HG02973 (cell line): ENCODE measurements around the gene ZNF444.
"Not testable (repeated sequence)": the region's sequence is repeated elsewhere in the genome, so short reads cannot be mapped to it uniquely, and the experiment has no call there.

ENCODE experiments used
- ATAC-seq: cut with Tn5 transposase; IDR thresholded peaks from one replicate; pipeline ENCODE4 v1.9.1; 2021; ENCODE audit warnings: moderate library complexity; ENCODE audit not compliant: unreplicated experiment

The ZNF444 gene

DNA sequence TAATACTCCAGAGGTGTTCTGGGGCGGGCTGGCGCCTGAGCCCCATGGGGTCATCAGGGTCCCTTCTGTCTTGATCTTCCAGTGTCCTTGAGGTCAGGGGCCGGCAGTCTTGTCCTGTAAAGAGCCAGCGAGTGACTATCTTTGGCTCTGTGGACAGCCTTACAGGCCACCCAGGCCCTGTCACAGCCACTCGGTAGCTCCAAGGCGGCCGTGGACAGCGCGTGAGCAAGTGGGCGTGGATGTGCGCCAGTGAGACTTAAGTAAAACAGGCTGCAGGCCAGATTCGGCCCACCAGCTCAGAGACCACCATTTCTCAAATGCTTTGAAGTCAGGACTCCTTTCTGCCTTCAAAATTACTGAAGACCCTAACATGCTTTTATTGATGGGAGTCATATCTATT lies 3.7 kb downstream of the ZNF444 start:
- no peak for ATAC-seq

DNA sequence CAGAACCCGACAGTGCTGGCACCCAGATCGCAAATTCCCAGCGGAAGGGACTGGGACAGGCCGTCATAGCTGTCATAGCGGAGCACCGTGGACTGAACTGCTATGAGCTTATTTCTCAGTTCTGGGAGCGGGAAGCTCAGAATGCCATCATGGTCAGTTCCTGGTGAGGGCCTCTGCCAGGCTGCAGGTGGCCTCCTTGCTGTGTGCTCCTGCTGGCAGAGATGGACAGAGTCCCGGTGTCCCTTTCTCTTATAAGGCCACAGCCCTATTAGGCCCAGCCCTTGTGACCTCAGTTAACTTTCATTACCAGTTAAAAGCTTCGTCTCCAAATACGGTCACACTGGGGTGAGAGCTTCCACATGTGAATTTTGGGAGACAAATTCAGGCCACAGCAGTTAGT lies 4.6 kb downstream of the ZNF444 start:
- no peak for ATAC-seq

DNA sequence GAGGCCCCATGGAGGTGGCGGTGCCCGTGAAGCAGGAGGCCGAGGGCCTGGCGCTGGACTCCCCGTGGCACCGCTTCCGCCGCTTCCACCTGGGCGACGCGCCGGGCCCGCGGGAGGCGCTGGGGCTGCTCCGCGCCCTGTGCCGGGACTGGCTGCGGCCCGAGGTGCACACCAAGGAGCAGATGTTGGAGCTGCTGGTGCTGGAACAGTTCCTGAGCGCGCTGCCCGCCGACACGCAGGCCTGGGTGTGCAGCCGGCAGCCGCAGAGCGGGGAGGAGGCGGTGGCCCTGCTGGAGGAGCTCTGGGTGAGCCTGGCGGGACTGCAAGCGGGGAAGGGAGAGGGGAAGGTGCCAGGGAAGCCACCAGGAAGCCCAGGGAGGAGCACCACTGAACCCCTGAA lies 5.8 kb downstream of the ZNF444 start:
- no peak for ATAC-seq

DNA sequence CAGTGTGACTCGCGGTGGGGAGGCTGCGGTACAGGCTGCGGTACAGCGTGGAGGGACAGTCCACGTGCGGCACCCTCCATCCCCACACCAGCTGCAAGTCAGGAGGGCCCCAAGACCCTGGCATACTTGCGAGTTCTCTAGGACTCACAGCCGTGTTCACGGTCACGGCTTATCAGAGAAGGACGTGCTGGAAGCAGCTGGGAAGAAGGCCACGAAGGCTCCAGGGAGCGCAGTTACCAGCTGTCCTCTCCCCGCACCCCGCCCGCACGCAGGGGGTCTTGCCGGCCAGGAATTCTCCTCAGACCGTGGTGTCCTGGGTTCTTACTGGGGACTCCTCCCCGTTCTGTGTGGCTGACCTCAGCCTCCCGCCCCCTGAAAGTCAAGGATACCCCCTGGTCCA lies 6.2 kb downstream of the ZNF444 start:
- no peak for ATAC-seq

DNA sequence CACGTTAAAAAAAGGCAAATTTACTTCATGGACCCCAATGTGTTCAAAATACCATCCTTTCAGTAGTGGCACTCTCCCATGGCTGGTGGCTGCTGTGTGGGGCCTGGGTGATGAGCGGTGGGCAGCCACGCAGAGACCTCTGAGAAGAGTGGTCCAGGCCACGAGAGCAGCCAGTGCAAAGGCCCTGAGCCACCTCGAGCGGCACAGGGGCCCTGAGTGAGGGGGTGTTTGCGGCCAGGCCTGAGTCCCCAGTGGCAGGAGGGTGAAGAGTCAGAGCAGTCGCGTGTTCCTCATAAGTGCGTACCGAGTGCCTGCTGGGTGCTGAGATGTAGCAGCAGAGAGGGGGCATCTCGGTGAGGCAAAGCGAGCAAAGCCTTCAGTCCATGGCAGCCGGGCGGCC lies 7.0 kb downstream of the ZNF444 start:
- ATAC-seq, result no peak

DNA sequence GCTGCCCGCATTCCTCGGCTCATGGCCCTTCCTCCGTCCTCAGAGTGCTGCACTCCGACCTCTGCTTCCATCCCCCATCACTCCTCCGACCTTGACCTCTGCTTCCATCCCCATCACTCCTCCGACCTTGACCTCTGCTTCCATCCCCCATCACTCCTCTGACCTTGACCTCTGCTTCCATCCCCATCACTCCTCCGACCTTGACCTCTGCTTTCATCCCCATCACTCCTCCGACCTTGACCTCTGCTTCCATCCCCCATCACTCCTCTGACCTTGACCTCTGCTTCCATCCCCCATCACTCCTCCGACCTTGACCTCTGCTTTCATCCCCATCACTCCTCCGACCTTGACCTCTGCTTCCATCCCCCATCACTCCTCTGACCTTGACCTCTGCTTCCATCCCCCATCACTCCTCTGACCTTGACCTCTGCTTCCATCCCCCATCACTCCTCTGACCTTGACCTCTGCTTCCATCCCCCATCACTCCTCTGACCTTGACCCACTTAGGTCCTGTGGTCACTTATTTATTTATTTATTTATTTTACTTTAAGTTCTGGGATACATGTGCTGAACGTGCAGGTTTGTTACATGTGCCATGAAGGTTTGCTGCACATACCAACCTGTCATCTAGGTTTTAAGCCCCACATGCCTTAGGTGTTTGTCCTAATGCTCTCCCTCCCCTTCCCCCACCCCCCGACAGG lies 8.0 kb downstream of the ZNF444 start:
- not testable (repeated sequence) for ATAC-seq

DNA sequence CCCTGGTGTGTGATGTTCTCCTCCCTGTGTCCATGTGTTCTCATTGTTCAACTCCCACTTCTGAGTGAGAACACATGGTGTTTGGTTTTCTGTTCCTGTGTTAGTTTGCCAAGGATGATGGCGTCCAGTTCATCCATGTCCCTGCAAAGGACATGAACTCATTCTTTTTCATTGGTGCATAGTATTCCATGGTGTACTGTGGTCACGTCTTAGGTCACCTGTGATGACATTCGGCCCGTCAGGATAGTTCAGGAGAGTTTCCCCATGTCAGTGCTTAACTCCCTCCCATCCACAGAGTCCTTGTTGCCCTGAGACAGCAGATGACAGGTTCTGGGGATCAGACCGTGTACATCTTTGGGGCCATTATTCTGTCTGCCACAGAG lies 8.6 kb downstream of the ZNF444 start:
- ATAC-seq, result no peak

DNA sequence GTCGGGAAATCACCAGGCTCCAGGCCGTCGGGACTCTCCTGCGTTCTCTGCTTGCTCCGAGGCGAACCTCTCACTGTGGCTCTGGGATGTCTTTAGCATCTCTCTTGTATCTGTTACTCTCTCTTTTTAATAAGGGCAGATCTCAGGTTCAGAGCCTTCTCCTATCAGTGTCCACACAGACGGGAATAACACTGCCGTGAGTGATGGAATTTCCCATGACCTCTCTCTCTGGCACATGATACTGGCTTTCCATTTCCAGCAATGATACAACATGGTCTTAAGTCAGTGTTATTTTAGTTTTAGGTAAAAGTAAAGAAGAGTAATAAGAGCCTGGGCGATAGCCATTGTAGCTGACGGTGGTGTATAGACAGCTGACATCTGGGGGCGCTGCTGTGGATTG lies 9.3 kb downstream of the ZNF444 start:
- no peak for ATAC-seq

DNA sequence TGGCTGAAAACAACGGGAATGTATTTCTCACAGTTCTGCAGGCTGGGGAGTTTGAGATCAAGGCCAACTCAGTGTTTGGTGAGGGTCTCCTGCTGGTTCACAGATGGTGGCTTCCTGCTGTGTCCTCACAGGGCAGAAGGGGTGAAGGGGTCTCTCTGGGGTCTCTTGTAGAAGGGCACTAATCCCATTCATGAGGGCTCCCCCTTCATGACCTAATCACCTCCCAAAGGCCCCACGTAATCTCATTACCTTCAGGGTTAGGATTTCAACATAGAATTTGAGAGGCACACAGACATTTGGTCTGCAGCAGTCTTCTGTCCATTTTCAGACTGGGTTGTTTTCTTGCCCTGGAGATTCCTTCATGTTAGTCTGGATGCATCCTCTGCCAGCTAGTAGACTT lies 11.6 kb downstream of the ZNF444 start:
- ATAC-seq, result no peak

DNA sequence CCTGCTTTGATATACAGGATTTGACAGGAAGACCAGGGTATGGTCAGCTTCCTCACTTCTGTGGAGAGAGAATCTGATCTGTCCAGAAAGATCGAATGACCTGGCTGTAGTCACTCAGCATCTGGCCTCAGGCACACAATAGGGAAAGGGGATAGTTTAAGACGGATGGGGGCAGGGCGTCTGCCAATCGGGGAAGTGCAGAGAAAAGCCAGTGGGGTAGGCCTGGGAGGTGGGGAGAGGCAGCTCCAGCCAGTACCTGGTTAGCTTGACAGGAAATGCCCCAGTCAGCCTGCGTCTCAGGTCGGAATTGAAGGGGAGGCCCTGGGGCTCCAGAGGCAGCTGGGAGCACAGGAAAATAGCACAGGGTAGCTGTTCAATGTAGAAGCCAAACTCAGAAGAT lies 12.4 kb downstream of the ZNF444 start:
- no peak for ATAC-seq

DNA sequence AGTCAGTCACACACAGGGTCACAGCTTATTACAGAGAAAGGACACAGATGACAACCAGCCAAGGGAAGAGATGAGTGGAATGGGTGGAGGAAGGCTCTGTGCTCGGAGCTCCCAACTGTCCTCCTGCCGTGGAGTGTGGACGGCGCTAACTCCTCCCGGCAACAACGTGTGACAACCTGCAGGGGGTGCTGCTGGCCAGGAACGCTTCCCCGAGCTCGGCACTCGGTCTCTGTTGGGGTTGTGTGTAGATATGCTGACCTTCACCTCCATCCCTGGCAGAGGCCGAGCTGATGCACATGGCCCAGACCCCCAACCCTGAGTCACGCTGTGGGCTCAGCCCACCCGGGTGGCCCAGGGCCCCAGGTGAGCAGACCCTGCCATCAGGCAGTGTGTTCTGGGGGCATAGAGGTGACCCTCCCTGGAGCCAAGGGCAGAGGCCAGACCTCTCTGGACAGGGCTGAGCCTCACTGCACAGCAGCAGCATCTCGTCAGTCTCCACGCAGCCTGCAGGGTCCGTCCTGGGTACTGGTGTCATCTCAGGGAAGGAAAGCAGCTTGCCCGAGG lies 14.1 kb downstream of the ZNF444 start:
- no peak for ATAC-seq

DNA sequence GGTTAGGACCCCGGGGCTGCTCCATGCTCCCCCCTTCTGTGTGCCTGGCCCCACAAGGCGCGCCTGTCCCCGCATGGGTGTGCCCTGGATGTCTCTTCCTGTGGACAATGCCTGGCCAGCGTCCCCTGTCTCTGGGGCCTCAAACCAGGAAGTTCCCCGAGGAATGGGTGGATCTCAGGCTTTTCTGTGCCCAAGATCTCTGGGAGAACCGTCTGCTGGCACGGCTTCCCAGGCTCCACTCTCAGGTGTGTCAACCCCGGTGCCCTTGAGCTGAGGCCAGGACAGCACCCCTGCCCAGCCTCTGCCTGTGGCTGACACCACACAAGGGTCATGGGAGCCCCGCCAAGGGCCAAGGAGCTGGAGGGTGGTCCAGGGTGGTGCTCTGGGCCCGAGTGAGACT lies 15.7 kb downstream of the ZNF444 start:
- ATAC-seq, result no peak

DNA sequence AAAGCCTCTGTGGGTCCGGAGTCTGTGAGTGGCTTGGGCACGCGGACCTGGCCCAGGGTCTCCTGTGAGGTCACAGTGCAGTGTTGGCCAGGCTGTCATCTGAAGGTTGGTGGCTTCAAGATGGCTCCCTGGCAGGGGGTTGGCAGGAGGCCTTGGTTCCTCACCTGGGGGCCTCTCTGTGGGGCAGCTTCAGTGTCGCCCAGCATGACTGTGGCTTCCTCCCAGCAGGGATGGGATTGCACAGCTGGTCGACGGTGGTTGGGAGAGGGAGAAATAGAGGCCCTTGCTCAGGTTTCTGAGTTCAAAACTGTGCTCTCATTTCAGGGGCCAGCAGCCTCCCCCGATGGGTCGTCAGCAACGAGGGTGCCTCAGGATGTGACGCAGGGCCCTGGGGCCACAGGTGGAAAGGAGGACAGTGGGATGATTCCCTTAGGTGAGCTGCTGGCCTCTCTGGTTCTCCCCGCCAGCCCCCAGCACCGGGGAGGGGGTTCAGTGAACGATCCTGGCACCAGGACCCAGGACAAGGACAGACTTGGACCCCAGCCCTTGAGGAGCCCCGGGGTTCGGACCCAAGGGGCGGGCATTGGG lies 17.2 kb downstream of the ZNF444 start:
- no peak for ATAC-seq

DNA sequence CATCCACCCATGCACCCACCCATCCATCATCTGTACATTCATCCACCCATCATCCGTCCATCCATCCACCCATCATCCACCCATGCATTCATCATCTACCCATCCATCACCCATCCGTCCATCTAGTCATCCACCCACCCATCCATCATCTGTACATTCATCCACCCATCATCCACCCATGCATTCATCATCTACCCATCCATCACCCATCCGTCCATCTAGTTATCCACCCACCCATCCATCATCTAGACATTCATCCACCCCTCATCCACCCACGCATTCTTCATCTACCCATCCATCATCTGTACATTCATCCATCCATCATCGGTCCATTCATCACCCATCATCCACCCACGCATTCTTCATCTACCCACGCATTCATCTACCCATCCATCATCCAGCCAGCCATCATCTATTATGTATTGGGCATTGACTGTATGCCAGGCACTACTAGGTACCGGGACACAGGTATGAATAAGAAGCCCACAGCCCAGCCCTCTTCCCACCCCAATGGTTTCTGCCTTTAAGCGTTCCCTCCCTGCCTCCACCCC lies 18.0 kb downstream of the ZNF444 start:
- no peak for ATAC-seq

DNA sequence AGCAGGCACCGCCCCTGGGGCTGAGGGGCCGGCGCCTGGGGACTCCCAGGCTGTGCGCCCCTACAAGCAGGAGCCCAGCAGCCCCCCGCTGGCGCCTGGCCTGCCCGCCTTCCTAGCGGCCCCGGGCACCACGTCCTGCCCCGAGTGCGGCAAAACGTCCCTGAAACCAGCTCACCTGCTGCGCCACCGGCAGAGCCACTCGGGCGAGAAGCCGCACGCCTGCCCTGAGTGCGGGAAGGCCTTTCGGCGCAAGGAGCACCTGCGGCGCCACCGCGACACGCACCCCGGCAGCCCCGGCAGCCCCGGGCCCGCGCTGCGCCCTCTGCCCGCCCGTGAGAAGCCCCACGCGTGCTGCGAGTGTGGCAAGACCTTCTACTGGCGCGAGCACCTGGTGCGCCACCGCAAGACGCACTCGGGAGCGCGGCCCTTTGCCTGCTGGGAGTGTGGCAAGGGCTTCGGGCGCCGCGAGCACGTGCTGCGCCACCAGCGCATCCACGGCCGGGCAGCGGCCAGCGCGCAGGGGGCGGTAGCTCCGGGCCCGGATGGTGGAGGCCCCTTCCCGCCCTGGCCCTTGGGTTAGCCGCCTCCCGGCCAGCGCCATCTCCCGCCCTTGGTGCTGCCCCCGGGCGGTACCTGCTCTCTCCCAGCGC lies 18.7 kb downstream of the ZNF444 start:
- no peak for ATAC-seq

DNA sequence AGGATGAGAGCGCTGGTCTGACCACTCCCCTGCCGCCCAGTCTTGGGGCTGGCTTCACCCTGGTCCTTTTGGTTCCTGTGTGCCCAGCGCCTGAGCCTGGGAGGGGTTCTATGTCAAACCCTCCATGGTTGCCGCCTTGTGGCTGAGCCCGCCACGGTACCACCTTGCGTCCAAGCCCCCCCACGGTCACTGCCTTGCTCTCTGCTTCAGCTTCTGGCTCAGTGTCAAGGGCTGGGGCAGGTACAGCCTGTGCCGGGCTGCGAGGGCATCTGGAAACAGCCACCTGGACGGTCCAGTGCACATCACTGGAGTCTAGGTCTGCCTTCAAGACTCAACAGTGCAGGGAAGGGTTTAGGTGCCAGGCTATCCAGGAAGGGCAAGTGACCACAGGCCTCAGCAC lies 20.4 kb downstream of the ZNF444 start:
- ATAC-seq, result no peak

DNA sequence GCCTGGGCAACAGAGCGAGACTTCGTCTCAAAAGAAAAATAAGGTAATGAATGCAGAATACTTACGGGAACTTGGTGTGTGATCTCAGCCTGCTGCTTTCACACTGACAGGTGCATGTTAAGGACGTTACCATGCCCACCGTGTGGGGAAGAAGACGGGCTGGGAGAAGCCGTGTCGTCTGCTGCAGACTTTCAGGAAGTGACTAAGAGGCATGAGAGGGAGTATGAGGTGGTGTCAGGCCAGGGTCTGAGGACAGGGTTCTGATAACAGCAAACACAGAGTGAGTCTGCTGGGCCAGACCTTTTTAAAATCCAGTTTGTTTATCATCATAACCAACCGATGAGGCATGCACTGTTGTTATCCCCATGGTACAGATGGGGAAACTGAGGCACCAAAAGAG lies 21.2 kb downstream of the ZNF444 start:
- no peak for ATAC-seq

DNA sequence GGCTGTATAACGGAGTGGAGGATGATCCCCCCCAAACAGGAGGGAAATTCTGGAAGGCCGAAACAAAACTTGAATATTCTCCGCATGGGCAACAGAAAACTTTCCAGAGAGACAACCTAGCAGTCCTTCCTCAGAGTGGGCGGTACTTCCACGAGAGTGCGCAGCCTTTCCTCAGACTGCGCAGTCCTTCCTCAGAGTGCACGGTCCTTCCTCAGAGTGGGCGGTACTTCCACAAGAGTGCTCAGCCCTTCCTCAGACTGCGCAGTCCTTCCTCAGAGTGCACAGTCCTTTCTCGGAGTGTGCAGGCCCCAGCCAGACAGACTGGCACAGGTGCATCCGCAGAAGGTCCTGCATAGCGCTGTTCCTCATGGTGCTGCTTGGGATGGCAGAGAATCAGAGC lies 22.0 kb downstream of the ZNF444 start:
- no peak for ATAC-seq

DNA sequence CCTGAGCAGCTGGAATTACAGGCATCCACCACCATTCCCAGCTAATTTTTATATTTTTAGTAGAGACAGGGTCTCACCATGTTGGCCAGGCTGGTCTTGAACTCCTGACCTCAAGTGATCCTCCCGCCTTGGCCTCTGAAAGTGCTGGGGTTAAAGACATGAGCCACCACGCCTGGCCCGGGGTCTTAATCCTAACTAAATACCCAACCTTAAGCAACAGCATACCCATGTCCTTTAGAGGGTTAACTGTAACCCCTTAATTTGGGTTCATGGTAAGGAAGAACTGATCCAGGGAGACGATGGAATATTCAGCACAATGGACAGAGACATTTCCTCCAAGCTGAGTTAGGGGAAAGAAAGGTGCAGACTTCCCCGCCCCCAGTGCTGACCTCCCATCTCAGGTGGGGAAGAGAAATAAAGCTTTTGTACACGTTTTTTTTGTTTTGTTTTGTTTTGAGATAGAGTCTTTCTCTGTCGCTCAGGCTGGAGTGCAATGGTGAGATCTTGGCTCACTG lies 26.0 kb downstream of the ZNF444 start:
- no peak for ATAC-seq

DNA sequence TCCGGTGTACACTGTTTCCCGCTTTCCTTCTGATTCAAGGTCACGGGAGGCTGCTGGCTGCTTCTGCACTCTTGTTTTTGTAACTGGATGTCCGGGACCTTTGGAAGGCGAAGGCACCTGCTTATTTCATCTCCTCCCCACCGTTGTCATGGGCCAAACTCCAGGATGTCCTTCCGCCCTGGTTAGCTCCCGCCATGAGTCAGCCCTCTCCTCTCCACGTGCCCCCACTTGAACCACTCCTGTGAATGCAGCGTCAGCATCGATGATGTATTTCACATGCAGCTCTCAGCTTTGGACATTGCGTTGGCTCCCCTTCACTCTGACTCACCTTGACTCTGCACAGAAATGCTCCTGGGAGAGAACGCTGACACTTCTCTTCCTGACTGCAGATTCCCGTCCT lies 29.2 kb downstream of the ZNF444 start:
- no peak for ATAC-seq

DNA sequence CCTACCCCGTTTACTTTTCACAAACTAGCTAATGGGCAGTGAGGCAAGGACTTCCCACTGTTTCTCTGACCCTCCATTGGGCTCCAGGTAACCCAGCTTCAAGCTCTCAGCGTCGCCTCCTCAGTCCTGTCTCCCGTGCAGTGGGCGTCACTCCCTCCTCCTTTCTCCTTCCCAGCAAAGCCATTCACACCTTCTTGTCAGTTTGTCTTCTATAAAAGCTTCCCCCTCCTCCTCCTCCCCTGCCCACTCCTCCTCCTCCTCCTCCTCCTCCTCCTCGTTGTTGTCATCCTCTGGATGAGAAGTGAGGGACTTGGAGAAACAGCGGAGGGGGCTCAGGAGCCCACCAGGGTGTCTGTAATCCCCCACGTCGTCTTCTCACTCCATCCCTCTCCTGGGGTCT lies 33.0 kb downstream of the ZNF444 start:
- ATAC-seq, result no peak

DNA sequence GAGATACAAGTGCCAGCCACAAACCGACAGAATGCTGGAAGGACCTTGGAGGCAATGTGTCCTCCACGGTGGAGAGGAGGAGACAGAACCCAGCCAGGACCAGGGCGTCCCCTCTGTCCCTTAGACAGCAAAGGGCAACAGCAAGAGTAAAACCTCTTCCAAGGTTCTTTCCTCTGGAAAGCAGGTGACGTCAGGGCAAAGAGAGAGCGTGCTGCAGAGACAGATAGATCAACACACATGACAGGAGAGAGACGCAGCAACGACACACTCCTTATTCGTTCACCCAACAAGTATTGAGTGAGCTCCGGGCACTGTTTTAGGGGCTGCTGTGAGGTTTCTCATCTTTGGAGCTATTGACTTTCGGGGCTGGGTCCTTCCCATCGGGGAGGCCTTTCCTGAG lies 33.5 kb downstream of the ZNF444 start:
- no peak for ATAC-seq
